OCI-LY1 (cell line): ENCODE measurements around the gene CCR6.

ENCODE experiments used
- H2AFZ ChIP-seq: fragments of 200-600 bp; sonication (generic), shearing (Covaris generic); 2 replicates; pipeline ENCODE4 v1.6.0; 2014; ENCODE audit warnings: antibody characterized with exemption, mild to moderate bottlenecking, low read length
- H3F3A ChIP-seq: fragments of 200-600 bp; sonication (generic), shearing (Covaris generic); 2 replicates; pipeline ENCODE4 v1.6.0; 2014; ENCODE audit warnings: mild to moderate bottlenecking, antibody characterized with exemption, low read length, moderate library complexity; ENCODE audit not compliant: insufficient read depth
- H3K27ac ChIP-seq: fragments of 200-600 bp; sonication (generic); 2 replicates; pipeline ENCODE4 v1.5.1; 2014; ENCODE audit warnings: low read length, mixed run types, mild to moderate bottlenecking, low read depth; ENCODE audit not compliant: poor library complexity, severe bottlenecking
- H3K27me3 ChIP-seq: fragments of 200-600 bp; sonication (generic); 2 replicates; pipeline ENCODE4 v1.6.0; 2014; ENCODE audit warnings: antibody characterized with exemption, mild to moderate bottlenecking, low read length, moderate library complexity; ENCODE audit not compliant: insufficient read depth
- H3K36me3 ChIP-seq: fragments of 200-600 bp; sonication (generic); 2 replicates; pipeline ENCODE4 v1.6.1; 2014; ENCODE audit warnings: mild to moderate bottlenecking, antibody characterized with exemption, low read length, moderate library complexity, mixed read lengths; ENCODE audit not compliant: insufficient read depth
- H3K4me1 ChIP-seq: fragments of 200-600 bp; sonication (generic); 2 replicates; pipeline ENCODE4 v1.5.1; 2014; ENCODE audit warnings: mild to moderate bottlenecking, low read length, moderate library complexity; ENCODE audit not compliant: insufficient read depth, severe bottlenecking
- H3K4me2 ChIP-seq: fragments of 200-600 bp; sonication (generic), shearing (Covaris generic); 2 replicates; pipeline ENCODE4 v1.6.1; 2014; ENCODE audit warnings: low read length
- H3K4me3 ChIP-seq: fragments of 200-600 bp; sonication (generic); 2 replicates; pipeline ENCODE4 v1.5.1; 2014; ENCODE audit warnings: low read length, low read depth, mild to moderate bottlenecking, mixed read lengths; ENCODE audit not compliant: poor library complexity, severe bottlenecking
- H3K79me2 ChIP-seq: fragments of 200-600 bp; shearing (Covaris generic); 2 replicates; pipeline ENCODE4 v1.6.1; 2016; ENCODE audit warnings: mixed run types, low read length, mixed read lengths; ENCODE audit not compliant: insufficient read depth
- H3K9ac ChIP-seq: fragments of 200-600 bp; sonication (generic), shearing (Covaris generic); 2 replicates; pipeline ENCODE4 v1.6.1; 2014; ENCODE audit warnings: mild to moderate bottlenecking, low read length, mixed read lengths
- H3K9me2 ChIP-seq: fragments of 200-600 bp; sonication (generic), shearing (Covaris generic); 2 replicates; pipeline ENCODE4 v1.6.1; 2014; ENCODE audit warnings: low read depth, mild to moderate bottlenecking, low read length, mixed read lengths
- H3K9me3 ChIP-seq: fragments of 200-600 bp; shearing (Covaris generic); 2 replicates; pipeline ENCODE4 v1.6.1; 2014; ENCODE audit warnings: low read length, mixed read lengths
- H4K20me1 ChIP-seq: fragments of 200-600 bp; sonication (generic), shearing (Covaris generic); 2 replicates; pipeline ENCODE4 v1.6.0; 2016; ENCODE audit warnings: mild to moderate bottlenecking, low read length; ENCODE audit not compliant: insufficient read depth
- CTCF ChIP-seq: fragments of 200-600 bp; sonication (generic), shearing (Covaris generic); IDR thresholded peaks from 2 replicates; pipeline ENCODE4 v1.5.1; 2017; ENCODE audit warnings: mild to moderate bottlenecking, antibody characterized with exemption, low read length, moderate library complexity, mixed read lengths
- EZH2 ChIP-seq: fragments of 200-600 bp; sonication (generic), shearing (Covaris generic); IDR thresholded peaks from 2 replicates; pipeline ENCODE4 v1.8.0; 2017; ENCODE audit warnings: borderline replicate concordance, mixed run types, mild to moderate bottlenecking, antibody characterized with exemption, low read length, moderate library complexity, mixed read lengths

CCR6 gene

GRCh38 chr6:167151648-167152047, 28.8 kb downstream of the CCR6 start:
- Histone ChIP-seq H2AFZ (no peak overlapping the region), H3K4me2 (peak overlapping the region; percentile 73), H3F3A (no peaks in the 10 kb centered on the region), H3K27me3 (no peaks in the 10 kb centered on the region), H3K9me3 (no peaks in the 10 kb centered on the region), H3K27ac (peak overlapping the region; percentile 92), H3K9ac (peak overlapping the region; percentile 44; the same call in 1 of the 2 replicates), H4K20me1 (no peaks in the 10 kb centered on the region), H3K79me2 (no peaks in the 10 kb centered on the region), H3K4me1 (peaks cover 63% of the 10 kb centered on the region), H3K36me3 (no peaks in the 10 kb centered on the region), H3K4me3 (peak overlapping the region; percentile 51), H3K9me2 (no peaks in the 10 kb centered on the region)
- no peak for TF ChIP-seq CTCF
- TF ChIP-seq EZH2, result no peak

- peak overlapping the region; percentile 73 for H3K4me2 ChIP-seq
These were observed 30.0 kb downstream of the CCR6 start for GRCh38 chr6:167152862-167153261.

GRCh38 chr6:167153521-167153959, 30.6 kb downstream of the CCR6 start:
- Histone ChIP-seq H3K36me3 (no peaks in the 10 kb centered on the region), H4K20me1 (no peaks in the 10 kb centered on the region), H3K4me1 (peaks cover 65% of the 10 kb centered on the region), H3K79me2 (no peaks in the 10 kb centered on the region), H3K9ac (peak overlapping the region; percentile 52), H2AFZ (peak overlapping the region; percentile 23; the same call in 1 of the 2 replicates), H3K4me2 (peak overlapping the region; percentile 73), H3K4me3 (peak overlapping the region; percentile 51), H3K9me3 (no peaks in the 10 kb centered on the region), H3K27ac (peak overlapping the region; percentile 92), H3K27me3 (no peaks in the 10 kb centered on the region), H3F3A (no peaks in the 10 kb centered on the region), H3K9me2 (no peaks in the 10 kb centered on the region)
- TF ChIP-seq CTCF (no peak), EZH2 (no peak)

More at GRCh38 chr6:167152862-167153261, 30.0 kb downstream of the CCR6 start:
- no peaks in the 10 kb centered on the region for H4K20me1 ChIP-seq
- H2AFZ ChIP-seq, result no peak overlapping the region
- no peaks in the 10 kb centered on the region for H3K9me3 ChIP-seq
- no peak for TF ChIP-seq EZH2
- no peaks in the 10 kb centered on the region for H3K36me3 ChIP-seq
- no peaks in the 10 kb centered on the region for H3K27me3 ChIP-seq
- no peaks in the 10 kb centered on the region for H3K9me2 ChIP-seq
- peaks cover 68% of the 10 kb centered on the region for H3K4me1 ChIP-seq
- H3K79me2 ChIP-seq, result no peaks in the 10 kb centered on the region
- H3K4me3 ChIP-seq, result peak overlapping the region; percentile 51
- H3K9ac ChIP-seq, result peak overlapping the region; percentile 52
- no peaks in the 10 kb centered on the region for H3F3A ChIP-seq
- peak overlapping the region; percentile 92 for H3K27ac ChIP-seq

- Histone ChIP-seq H3K79me2 (no peaks in the 10 kb centered on the region), H3K9me2 (no peaks in the 10 kb centered on the region), H3F3A (no peaks in the 10 kb centered on the region), H3K4me2 (peak overlapping the region; percentile 73), H3K9me3 (no peaks in the 10 kb centered on the region), H4K20me1 (no peaks in the 10 kb centered on the region), H3K27ac (peak overlapping the region; percentile 92), H3K4me3 (peak overlapping the region; percentile 51), H3K9ac (no peak overlapping the region; the same call in 1 of the 2 replicates), H2AFZ (no peak overlapping the region), H3K4me1 (peaks cover 58% of the 10 kb centered on the region), H3K36me3 (no peaks in the 10 kb centered on the region), H3K27me3 (no peaks in the 10 kb centered on the region)
- TF ChIP-seq EZH2 (no peak), CTCF (no peak)
These were observed 31.4 kb downstream of the CCR6 start for GRCh38 chr6:167154291-167154690.
